C4-2B (cell line): Measurements from ENCODE around the gene ANKRD12.

ENCODE experiments used
- H3K27ac ChIP-seq: fragments of 450-650 bp; 2 replicates; pipeline ENCODE4 v1.5.1; 2017
- ZFX ChIP-seq: fragments of 450-650 bp; IDR thresholded peaks from 2 replicates; pipeline ENCODE4 v1.6.1; 2017
- TF ChIP-seq, protein P1 (sequence below): fragments of 450-650 bp; conservative IDR thresholded peaks from 2 replicates; pipeline ENCODE4 v1.5.1; 2017; ENCODE audit warnings: mild to moderate bottlenecking

The ANKRD12 gene

DNA sequence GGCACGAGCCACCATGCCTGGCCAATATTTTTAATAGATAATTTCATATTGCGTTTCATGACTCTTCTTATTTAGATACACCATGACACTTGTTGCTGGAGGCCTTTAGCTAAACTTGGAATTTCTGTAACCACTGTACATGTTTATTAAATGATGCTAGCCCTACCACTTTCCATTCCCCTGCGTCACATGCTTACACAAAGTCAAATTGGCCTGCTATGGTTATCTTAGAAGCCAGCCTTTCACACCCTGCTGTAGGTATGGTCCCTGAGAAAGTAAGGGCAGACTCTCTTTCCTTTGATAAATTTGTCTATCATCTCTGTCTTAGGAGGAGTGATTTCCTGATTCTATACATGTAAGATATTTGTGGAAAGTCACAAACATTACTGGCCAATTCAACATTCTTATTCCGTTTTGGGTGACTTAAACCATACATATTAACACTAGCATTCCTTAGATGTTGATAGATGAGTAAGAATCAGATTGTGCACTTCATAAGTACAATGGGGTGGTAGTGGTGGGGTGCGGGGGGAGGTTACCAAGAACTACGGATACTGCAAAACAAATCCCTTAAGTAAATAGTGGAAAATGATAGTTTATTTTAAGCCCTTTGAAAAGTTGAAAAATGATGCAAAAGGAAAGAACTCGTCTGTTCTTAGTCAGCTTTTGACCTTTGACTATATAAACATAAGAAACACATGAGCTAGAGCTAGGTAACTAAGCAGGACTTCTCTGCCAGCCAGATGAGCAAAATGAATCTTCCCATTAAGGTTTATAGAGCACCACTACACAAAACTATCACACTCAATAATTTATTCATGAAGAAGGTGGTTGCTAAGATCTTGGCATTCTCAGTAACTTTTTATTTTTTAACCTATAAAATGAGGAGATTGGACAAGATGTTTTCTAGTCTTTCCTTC is 42.0 kb upstream of the ANKRD12 start:
- no peak overlapping the region for H3K27ac ChIP-seq
- TF ChIP-seq, protein P1, sequence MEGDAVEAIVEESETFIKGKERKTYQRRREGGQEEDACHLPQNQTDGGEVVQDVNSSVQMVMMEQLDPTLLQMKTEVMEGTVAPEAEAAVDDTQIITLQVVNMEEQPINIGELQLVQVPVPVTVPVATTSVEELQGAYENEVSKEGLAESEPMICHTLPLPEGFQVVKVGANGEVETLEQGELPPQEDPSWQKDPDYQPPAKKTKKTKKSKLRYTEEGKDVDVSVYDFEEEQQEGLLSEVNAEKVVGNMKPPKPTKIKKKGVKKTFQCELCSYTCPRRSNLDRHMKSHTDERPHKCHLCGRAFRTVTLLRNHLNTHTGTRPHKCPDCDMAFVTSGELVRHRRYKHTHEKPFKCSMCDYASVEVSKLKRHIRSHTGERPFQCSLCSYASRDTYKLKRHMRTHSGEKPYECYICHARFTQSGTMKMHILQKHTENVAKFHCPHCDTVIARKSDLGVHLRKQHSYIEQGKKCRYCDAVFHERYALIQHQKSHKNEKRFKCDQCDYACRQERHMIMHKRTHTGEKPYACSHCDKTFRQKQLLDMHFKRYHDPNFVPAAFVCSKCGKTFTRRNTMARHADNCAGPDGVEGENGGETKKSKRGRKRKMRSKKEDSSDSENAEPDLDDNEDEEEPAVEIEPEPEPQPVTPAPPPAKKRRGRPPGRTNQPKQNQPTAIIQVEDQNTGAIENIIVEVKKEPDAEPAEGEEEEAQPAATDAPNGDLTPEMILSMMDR: no peak
- TF ChIP-seq ZFX: no peak

DNA sequence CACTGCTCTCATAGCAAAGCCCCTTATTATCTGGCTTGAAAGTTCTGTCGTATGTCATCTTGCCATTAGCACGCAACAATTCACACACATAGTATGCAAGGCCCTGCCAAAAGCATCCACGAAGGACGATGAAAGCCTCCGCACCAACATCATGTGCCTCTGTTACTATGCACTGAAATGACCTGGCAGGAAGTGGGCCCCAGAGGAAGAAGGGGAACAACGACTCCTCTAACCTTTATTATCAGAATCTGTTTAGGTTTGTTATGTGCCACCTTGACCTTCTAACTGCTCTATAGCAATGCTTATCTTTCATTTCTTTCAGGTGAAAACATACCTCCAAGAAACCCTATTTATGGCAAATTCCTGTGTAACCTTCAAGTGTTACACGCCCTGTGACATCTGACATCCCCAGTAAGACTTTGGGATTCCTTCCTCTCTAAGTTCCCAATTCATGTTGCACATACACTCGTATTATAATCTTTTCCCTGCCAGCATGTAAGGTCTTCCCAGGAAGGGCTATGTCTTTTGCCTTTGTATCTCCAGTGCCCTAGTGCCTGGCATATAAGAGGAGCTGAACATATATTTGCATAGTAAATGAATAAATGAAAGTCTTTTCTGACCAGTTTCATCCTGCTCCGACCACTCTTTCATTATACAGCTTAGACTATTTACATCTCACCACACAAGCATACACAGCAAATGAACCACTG is 41.1 kb upstream of the ANKRD12 start:
- H3K27ac ChIP-seq: no peak overlapping the region
- TF ChIP-seq, protein P1: no peak
- no peak for TF ChIP-seq ZFX

DNA sequence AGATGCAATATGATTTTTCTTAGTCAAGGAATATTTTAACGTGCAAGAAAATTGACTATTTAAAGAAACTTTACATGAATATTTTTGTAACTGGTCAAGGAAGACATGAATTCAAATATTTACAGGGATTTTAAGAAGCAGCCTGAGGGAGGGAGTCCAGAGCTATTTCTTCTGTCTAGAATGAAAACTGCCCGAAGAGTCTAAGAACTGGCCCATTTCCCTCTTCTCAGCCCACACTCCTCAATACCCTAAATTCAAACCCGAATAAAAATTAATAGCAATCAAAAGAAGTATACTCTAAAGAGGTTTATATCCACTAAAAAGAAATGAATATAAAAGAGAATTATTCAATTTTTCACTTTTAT is 40.6 kb upstream of the ANKRD12 start:
- no peak overlapping the region for H3K27ac ChIP-seq
- TF ChIP-seq ZFX: no peak

DNA sequence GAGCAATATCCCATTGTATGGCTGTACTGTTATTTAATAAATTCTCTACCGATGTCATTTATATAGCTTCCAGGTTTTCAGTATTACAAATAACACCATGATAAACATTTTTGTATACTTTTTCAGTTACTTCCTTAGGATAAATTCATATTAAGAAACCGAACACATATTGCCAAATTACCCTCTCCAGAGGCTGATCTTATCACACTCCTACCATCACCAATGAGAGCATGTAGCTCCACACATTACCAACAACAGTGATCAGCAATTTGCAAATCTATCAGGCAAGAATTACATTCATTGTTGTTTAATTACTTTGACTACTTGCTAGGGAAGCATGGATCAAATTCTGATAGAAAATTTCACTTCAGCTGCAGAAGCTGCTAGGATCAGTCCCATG is 39.9 kb upstream of the ANKRD12 start:
- TF ChIP-seq ZFX: no peak
- TF ChIP-seq, protein P1: no peak
- no peak overlapping the region for H3K27ac ChIP-seq

DNA sequence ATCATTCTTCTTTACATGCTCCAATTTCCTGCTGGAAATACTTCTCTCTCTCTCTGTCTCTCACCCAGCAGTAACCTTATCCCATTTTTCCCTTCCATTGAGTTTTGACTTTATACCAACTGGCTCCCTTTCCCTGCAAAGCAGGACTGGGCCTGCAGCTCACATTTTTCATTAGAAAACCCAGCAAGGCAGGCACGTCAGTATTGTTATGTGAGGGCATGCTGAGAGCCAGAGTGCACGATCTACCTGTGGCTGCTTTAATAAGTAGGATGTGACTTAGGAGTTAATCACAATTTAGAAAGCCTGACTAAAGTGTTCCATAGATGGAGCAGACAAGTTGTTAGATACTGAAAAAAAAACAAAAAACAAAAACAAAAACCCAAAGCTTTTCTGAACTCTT is 39.2 kb upstream of the ANKRD12 start:
- H3K27ac ChIP-seq: no peak overlapping the region
- no peak for TF ChIP-seq ZFX
- TF ChIP-seq, protein P1: no peak

DNA sequence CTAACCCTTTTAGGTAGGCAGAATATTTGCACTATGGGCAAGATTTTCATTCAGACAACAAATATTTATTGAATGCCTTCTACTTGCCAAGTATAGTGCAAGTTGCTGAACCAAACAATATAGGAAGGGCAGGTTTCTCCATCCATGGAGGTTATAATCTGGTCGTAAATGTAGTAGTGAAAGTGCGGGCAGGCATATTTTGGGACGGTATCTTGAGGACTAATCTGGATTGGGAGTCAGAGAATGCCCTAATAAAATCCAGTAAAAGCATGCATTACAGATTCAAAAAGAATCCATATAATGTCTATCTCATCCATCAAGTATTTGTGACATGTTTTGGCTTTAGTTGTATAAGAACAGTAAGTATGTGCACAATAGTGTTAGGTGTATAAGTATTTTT is 35.8 kb upstream of the ANKRD12 start:
- no peak for TF ChIP-seq ZFX
- TF ChIP-seq, protein P1: no peak
- peak overlapping the region; percentile 58; the same call in 1 of the 2 replicates for H3K27ac ChIP-seq

DNA sequence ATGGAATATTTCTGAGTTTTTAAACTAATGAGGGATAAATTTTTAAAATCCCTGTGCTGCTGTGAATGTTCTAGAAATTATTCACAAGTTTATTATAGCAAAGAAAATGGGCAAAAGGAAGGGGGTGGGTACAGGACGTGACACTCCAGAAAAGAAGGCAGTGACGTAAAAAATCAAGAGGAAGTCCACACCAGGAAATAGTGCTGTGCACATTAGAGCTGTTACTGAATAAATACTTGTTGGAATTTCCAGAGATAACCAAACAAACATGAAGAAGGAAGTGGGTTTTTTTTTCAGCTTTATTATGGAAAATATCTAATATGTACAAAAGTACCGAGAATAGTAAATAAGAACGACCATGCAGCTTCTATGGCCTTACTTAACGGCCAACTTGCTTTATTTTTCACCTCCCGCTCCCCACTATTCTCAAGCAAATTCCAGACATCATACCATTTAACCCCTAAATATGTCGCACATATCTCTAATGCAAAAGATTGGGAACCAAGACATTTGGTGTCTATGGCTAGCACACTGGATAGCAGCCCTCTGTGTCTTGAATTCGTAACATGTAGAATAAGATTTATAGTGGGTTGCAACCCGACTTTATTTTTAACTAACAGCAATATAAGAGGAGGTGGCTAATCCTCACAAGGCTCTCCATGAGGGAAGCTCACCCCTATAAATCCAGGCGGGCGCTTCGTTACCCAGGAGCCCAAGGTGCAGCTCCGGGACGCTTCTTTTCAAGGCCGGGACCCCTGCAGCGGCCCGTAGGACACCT is 34.7 kb upstream of the ANKRD12 start:
- TF ChIP-seq, protein P1: no peak
- TF ChIP-seq ZFX: no peak
- H3K27ac ChIP-seq: peak overlapping the region; percentile 98
